Measurements from ENCODE around the gene BPIFB3.

DNA sequence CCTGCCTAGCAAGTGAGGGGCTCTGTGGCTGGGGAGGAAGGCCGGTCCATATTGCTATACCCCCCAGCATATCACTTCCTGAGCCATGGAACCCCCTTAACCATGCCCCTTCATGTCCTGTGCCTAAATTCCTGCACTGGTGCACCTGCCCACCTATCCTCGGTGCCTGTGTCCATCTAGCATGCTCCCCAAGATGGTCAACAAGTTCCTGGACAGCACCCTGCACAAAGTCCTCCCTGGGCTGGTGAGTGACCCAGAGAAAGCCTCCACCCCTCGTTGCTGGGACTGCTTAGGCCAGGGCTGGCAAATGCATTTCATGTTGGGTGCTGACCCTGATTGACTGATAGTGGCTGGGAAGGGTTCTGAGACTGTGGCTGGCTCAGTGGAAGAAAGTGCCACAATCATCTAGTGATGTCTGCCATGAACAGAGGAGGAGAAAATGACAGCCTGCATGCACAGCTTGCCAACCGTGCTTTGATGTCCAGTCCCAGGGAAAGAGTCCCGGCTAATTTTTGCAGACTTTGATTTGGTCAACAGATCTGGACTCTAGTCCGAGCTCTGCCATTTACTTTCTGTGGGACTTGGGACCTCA, 18.7 kb upstream of the BPIFB3 start:
- TF ChIP-seq, protein P1, sequence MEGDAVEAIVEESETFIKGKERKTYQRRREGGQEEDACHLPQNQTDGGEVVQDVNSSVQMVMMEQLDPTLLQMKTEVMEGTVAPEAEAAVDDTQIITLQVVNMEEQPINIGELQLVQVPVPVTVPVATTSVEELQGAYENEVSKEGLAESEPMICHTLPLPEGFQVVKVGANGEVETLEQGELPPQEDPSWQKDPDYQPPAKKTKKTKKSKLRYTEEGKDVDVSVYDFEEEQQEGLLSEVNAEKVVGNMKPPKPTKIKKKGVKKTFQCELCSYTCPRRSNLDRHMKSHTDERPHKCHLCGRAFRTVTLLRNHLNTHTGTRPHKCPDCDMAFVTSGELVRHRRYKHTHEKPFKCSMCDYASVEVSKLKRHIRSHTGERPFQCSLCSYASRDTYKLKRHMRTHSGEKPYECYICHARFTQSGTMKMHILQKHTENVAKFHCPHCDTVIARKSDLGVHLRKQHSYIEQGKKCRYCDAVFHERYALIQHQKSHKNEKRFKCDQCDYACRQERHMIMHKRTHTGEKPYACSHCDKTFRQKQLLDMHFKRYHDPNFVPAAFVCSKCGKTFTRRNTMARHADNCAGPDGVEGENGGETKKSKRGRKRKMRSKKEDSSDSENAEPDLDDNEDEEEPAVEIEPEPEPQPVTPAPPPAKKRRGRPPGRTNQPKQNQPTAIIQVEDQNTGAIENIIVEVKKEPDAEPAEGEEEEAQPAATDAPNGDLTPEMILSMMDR (IDR thresholded peaks at IDR 0.05) = no peak
- TF ChIP-seq POLR2A (IDR thresholded peaks at IDR 0.05) = no peak

Data from thyroid gland (tissue), 4 donors.